Naive thymus-derived CD8-positive, alpha-beta T cell (primary cell): ENCODE results near the gene SLC23A2. TPM values are rescaled to one million over a fixed set of nuclear protein-coding genes. Genes with fewer than 3 reads are reported as not detected.

ENCODE experiments used
- ATAC-seq, 2 donors: fragments of 150-1000 bp; cut with Tn5 transposase in 1 of 2; sonication (Bioruptor Pico), chemical (Tn5 transposase) in 1 of 2; 1 replicate in 1 of 2; 2 replicates in 1 of 2; pipeline ENCODE4 v1.10.0; 2021; ENCODE audit warnings: mild to moderate bottlenecking in 2 of 2, moderate library complexity in 2 of 2
- POLR2A ChIA-PET: fragments of 350-600 bp; sonication (Branson Sonifier 250); formaldehyde crosslinking; loops from one replicate; lab custom pipeline; 2021; ENCODE audit warnings: antibody characterized with exemption; lab: Charles Lee
- DNase-seq, 10 donors: peaks; one replicate each; pipeline versions ENCODE4 v3.0.0 to v3.0.0-alpha.2; 2020 to 2022
- H3K27ac Mint-ChIP-seq, 10 donors: one replicate each; pipeline ENCODE4 v1.8.0; 2020 to 2022; ENCODE audit warnings: mild to moderate bottlenecking in 10 of 10, mixed read lengths in 10 of 10, moderate library complexity in 4 of 10, inconsistent platforms in 1 of 10
- H3K27me3 Mint-ChIP-seq, 5 donors: one replicate each; pipeline ENCODE4 v1.8.0; 2021 to 2022; ENCODE audit warnings: mixed read lengths in 5 of 5
- H3K36me3 Mint-ChIP-seq, 3 donors: one replicate each; pipeline ENCODE4 v1.8.0; 2020 to 2022; ENCODE audit warnings: mixed read lengths in 3 of 3, mild to moderate bottlenecking in 2 of 3, inconsistent platforms in 1 of 3
- H3K4me1 Mint-ChIP-seq, 4 donors: one replicate each; pipeline ENCODE4 v1.8.0; 2021 to 2022; ENCODE audit warnings: mixed read lengths in 4 of 4
- H3K4me3 Mint-ChIP-seq, 10 donors: one replicate each; pipeline ENCODE4 v1.8.0; 2020 to 2022; ENCODE audit warnings: mild to moderate bottlenecking in 10 of 10, mixed read lengths in 10 of 10, moderate library complexity in 6 of 10, inconsistent platforms in 1 of 10
- H3K9me3 Mint-ChIP-seq, 9 donors: one replicate each; pipeline ENCODE4 v1.8.0; 2020 to 2022; ENCODE audit warnings: mixed read lengths in 9 of 9, mild to moderate bottlenecking in 3 of 9, inconsistent platforms in 1 of 9, moderate library complexity in 1 of 9
- polyA plus RNA-seq, 3 donors: library from polyadenylated mRNA; unstranded; fragments of 300-500 nt; fragmentation: Illumina TruSeq; gene quantifications; one replicate each; pipeline ENCODE4 v1.2.3, GENCODE V29; 2021
- total RNA-seq, 8 experiments: library from RNA in 2 of 8; stranded (reverse) in 2 of 8; gene quantifications; one replicate each; pipeline ENCODE4 v1.2.3 and lab custom pipeline; 2021 to 2026

The SLC23A2 gene
- total and polyA plus RNA-seq, 5 experiments from 2014 or later: 5.6 to 24.3 (median 8.1) TPM

GRCh38 chr20:4957187-4957586 lies 44.1 kb downstream of the SLC23A2 start:
- DNase-seq (no peak), ATAC-seq (no peak)
- POLR2A ChIA-PET: interaction anchor here (0.6 kb wide), 1 partner anchor 144 kb away, joined by 3 read pairs; no protein-coding TSS in a partner anchor
- Mint-ChIP-seq H3K9me3 (no peaks in the 10 kb centered on the region), H3K27me3 (no peaks in the 10 kb centered on the region), H3K36me3 (peaks cover 0 to 6% (median 0%) of the 10 kb centered on the region in 3 donors), H3K27ac (no peak overlapping the region), H3K4me3 (no peak overlapping the region), H3K4me1 (peaks cover 4 to 15% (median 13%) of the 10 kb centered on the region in 4 donors)

GRCh38 chr20:4956200-4956810 lies 45.0 kb downstream of the SLC23A2 start:
- DNase-seq (peak in 4 of 10 donors; percentile 26 to 64 (median 56)), ATAC-seq (peak; percentile 67 to 69)
- H3K27ac Mint-ChIP-seq: peak overlapping the region in 1 of 10 donors; percentile 39
- H3K27me3 Mint-ChIP-seq: no peaks in the 10 kb centered on the region
- peaks cover 0 to 7% (median 5%) of the 10 kb centered on the region in 4 donors for H3K4me1 Mint-ChIP-seq
- no peak overlapping the region for H3K4me3 Mint-ChIP-seq
- H3K36me3 Mint-ChIP-seq: peaks cover 0 to 8% (median 0%) of the 10 kb centered on the region in 3 donors
- POLR2A ChIA-PET: interaction anchor here (0.7 to 0.8 kb wide), 3 partner anchors 33 to 195 kb away, joined by 3 to 5 read pairs (median 5); no protein-coding TSS in a partner anchor
- no peaks in the 10 kb centered on the region for H3K9me3 Mint-ChIP-seq

- Mint-ChIP-seq H3K27me3 (no peaks in the 10 kb centered on the region), H3K36me3 (peaks cover 0 to 19% (median 10%) of the 10 kb centered on the region in 3 donors), H3K4me3 (no peak overlapping the region), H3K9me3 (no peaks in the 10 kb centered on the region), H3K27ac (no peak overlapping the region), H3K4me1 (peaks cover 7 to 22% (median 12%) of the 10 kb centered on the region in 4 donors)
- no peak for DNase-seq
- ATAC-seq: no peak
- POLR2A ChIA-PET: no interaction called here
These were observed 47.4 kb downstream of the SLC23A2 start for GRCh38 chr20:4953881-4954280.

GRCh38 chr20:4952229-4952628 lies 49.1 kb downstream of the SLC23A2 start:
- H3K36me3 Mint-ChIP-seq: peaks cover 0 to 31% (median 10%) of the 10 kb centered on the region in 3 donors
- POLR2A ChIA-PET: no interaction called here
- no peak for DNase-seq
- no peaks in the 10 kb centered on the region for H3K27me3 Mint-ChIP-seq
- H3K9me3 Mint-ChIP-seq: no peaks in the 10 kb centered on the region
- H3K27ac Mint-ChIP-seq: no peak overlapping the region
- no peak for ATAC-seq
- H3K4me3 Mint-ChIP-seq: no peak overlapping the region
- peaks cover 11 to 28% (median 18%) of the 10 kb centered on the region in 4 donors for H3K4me1 Mint-ChIP-seq

- Mint-ChIP-seq H3K27me3 (no peaks in the 10 kb centered on the region), H3K4me1 (peaks cover 13 to 30% (median 21%) of the 10 kb centered on the region in 4 donors), H3K9me3 (no peaks in the 10 kb centered on the region), H3K27ac (no peak overlapping the region), H3K36me3 (peaks cover 0 to 37% (median 14%) of the 10 kb centered on the region in 3 donors), H3K4me3 (no peak overlapping the region)
- no peak for ATAC-seq
- POLR2A ChIA-PET: no interaction called here
- no peak for DNase-seq
These were observed 50.0 kb downstream of the SLC23A2 start for GRCh38 chr20:4951299-4951698.

GRCh38 chr20:4950841-4951240 lies 50.5 kb downstream of the SLC23A2 start:
- ATAC-seq (no peak), DNase-seq (no peak)
- H3K36me3 Mint-ChIP-seq: peaks cover 0 to 41% (median 15%) of the 10 kb centered on the region in 3 donors
- no peaks in the 10 kb centered on the region for H3K27me3 Mint-ChIP-seq
- H3K27ac Mint-ChIP-seq: no peak overlapping the region
- H3K4me1 Mint-ChIP-seq: peaks cover 13 to 30% (median 21%) of the 10 kb centered on the region in 4 donors
- no peaks in the 10 kb centered on the region for H3K9me3 Mint-ChIP-seq
- H3K4me3 Mint-ChIP-seq: peak overlapping the region in 2 of 10 donors; percentile 22 to 36
- POLR2A ChIA-PET: no interaction called here

- Mint-ChIP-seq H3K4me1 (peaks cover 13 to 30% (median 21%) of the 10 kb centered on the region in 4 donors), H3K4me3 (peak overlapping the region in 1 of 10 donors; percentile 36), H3K36me3 (peaks cover 0 to 41% (median 15%) of the 10 kb centered on the region in 3 donors), H3K27ac (peak overlapping the region in 1 of 10 donors; percentile 69), H3K9me3 (no peaks in the 10 kb centered on the region), H3K27me3 (no peaks in the 10 kb centered on the region)
- no peak for DNase-seq
- POLR2A ChIA-PET: interaction anchor here (0.9 kb wide), 1 partner anchor 9 kb away, joined by 3 read pairs; no protein-coding TSS in a partner anchor
- no peak for ATAC-seq
These were observed 50.9 kb downstream of the SLC23A2 start for GRCh38 chr20:4950437-4950836.

GRCh38 chr20:4949833-4950178 lies 51.5 kb downstream of the SLC23A2 start:
- ATAC-seq: peak in 1 of 2 donors; percentile 39
- peak overlapping the region in 3 of 10 donors; percentile 35 to 84 (median 53) for H3K27ac Mint-ChIP-seq
- no peaks in the 10 kb centered on the region for H3K27me3 Mint-ChIP-seq
- peaks cover 0 to 41% (median 15%) of the 10 kb centered on the region in 3 donors for H3K36me3 Mint-ChIP-seq
- H3K4me1 Mint-ChIP-seq: peaks cover 13 to 30% (median 21%) of the 10 kb centered on the region in 4 donors
- H3K4me3 Mint-ChIP-seq: peak overlapping the region in 2 of 10 donors; percentile 19 to 30
- POLR2A ChIA-PET: interaction anchor here (0.9 kb wide), 1 partner anchor 10 kb away, joined by 3 read pairs; no protein-coding TSS in a partner anchor
- H3K9me3 Mint-ChIP-seq: no peaks in the 10 kb centered on the region
- peak in 2 of 10 donors; percentile 9 to 12 for DNase-seq

- H3K27me3 Mint-ChIP-seq: no peaks in the 10 kb centered on the region
- no peaks in the 10 kb centered on the region for H3K9me3 Mint-ChIP-seq
- H3K27ac Mint-ChIP-seq: peak overlapping the region in 4 of 10 donors; percentile 27 to 78 (median 50)
- H3K4me3 Mint-ChIP-seq: no peak overlapping the region
- H3K36me3 Mint-ChIP-seq: peaks cover 0 to 42% (median 14%) of the 10 kb centered on the region in 3 donors
- DNase-seq (no peak), ATAC-seq (no peak)
- peaks cover 13 to 36% (median 23%) of the 10 kb centered on the region in 4 donors for H3K4me1 Mint-ChIP-seq
- POLR2A ChIA-PET: no interaction called here
These were observed 53.3 kb downstream of the SLC23A2 start for GRCh38 chr20:4947817-4948559.

GRCh38 chr20:4946986-4947385 lies 54.3 kb downstream of the SLC23A2 start:
- no peak overlapping the region for H3K4me3 Mint-ChIP-seq
- DNase-seq (no peak), ATAC-seq (no peak)
- no peaks in the 10 kb centered on the region for H3K27me3 Mint-ChIP-seq
- H3K36me3 Mint-ChIP-seq: peaks cover 0 to 47% (median 9%) of the 10 kb centered on the region in 3 donors
- H3K27ac Mint-ChIP-seq: peak overlapping the region in 1 of 10 donors; percentile 19
- POLR2A ChIA-PET: no interaction called here
- peaks cover 18 to 46% (median 32%) of the 10 kb centered on the region in 4 donors for H3K4me1 Mint-ChIP-seq
- H3K9me3 Mint-ChIP-seq: no peaks in the 10 kb centered on the region

GRCh38 chr20:4946585-4946984 lies 54.7 kb downstream of the SLC23A2 start:
- Mint-ChIP-seq H3K9me3 (no peaks in the 10 kb centered on the region), H3K27ac (peak overlapping the region in 1 of 10 donors; percentile 19), H3K36me3 (peaks cover 0 to 49% (median 9%) of the 10 kb centered on the region in 3 donors), H3K27me3 (no peaks in the 10 kb centered on the region), H3K4me1 (peaks cover 21 to 48% (median 34%) of the 10 kb centered on the region in 4 donors), H3K4me3 (no peak overlapping the region)
- ATAC-seq: no peak
- POLR2A ChIA-PET: no interaction called here
- DNase-seq: no peak

- Mint-ChIP-seq H3K9me3 (no peaks in the 10 kb centered on the region), H3K36me3 (peaks cover 0 to 41% (median 5%) of the 10 kb centered on the region in 3 donors), H3K27ac (peak overlapping the region in 1 of 10 donors; percentile 82), H3K4me3 (no peak overlapping the region), H3K4me1 (peaks cover 16 to 49% (median 23%) of the 10 kb centered on the region in 4 donors), H3K27me3 (no peaks in the 10 kb centered on the region)
- POLR2A ChIA-PET: no interaction called here
- ATAC-seq (no peak), DNase-seq (no peak)
These were observed 56.6 kb downstream of the SLC23A2 start for GRCh38 chr20:4944518-4945313.
